Measurements from ENCODE around the gene NEDD4L. TPM values are rescaled to one million over a fixed set of nuclear protein-coding genes. Genes with fewer than 3 reads are reported as not detected.

NEDD4L gene
- polyA plus RNA-seq, 3 donors, result 117 to 129 (median 122) TPM

DNA sequence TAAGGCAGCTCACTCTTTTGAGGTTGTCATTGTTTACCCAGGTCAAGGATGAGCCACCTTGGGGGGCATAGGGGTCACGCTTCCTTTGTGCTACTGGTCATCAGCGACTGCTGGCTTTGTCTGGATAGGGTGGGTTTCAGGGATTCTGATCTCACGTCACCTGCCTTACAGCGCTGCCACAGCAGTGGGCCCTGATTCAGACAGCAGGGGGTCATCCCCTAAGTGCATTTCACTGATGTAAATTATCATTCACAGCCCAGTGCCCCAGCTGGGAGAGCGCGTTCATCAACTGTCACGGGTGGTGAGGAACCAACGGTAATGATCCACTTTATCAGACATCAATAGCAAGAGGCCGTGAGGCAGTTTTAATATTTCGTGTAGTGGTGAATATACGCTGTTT is 291.2 kb downstream of the NEDD4L start:
- no peak for DNase-seq (ENCODE audit: low read depth in 3 of 3, low spot score in 2 of 3)

DNA sequence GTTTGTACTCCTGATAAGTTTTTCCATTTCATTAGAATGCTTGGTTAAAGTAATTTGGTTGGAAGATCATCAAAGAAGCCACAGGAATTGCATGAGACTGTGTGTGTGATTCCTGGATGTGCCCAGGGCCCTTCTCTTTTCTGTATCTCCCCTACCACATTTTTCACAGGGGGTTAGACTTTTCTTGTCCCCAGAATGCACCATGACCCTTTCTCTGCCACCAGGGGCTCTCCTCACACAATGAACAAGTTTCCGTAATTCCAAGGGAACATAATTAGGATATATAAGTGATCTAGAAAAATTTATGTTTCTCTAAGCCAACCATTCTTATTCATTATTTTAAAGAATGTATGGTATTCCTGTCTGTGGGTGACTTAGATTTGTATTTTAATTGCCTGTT is 291.8 kb downstream of the NEDD4L start:
- DNase-seq (ENCODE audit: low read depth in 3 of 3, low spot score in 2 of 3), result no peak

DNA sequence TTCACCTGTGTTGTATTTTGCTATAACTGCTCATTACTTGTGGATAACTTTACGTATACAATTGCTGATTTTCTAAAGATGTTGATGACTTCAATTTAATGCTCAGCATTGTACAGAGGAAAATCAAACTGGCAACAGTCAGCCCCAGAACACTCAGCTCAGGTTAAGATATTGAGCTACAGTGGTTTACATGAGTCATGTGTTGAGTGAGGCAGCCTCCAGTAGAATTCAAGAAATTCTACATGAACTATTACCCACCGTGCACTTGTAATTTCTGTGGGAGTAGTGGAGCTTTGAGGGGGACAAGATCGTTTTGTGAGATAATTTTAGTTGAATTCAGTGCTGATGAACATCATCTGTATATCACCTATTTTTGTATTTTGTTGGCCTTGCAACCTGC is 292.6 kb downstream of the NEDD4L start:
- no peak for DNase-seq (ENCODE audit: low read depth in 3 of 3, low spot score in 2 of 3)

DNA sequence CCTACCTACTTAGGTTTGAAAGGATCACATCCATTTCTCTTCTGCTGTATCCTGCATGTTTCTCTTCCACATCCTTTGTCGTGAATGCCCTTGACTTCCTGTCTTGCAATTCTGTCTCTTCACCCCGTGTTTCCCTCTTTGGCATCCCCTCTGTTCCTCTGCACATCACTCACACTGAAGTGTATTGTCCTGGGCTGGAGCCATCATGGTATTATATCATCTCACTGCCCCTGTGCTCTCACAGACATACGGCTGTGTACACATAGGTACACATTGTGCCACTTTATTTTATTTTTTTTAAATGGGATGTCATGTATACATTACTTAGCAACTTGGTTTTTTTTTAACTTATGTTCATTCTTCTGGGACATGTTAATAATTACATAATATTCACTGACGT is 293.3 kb downstream of the NEDD4L start:
- no peak for DNase-seq (ENCODE audit: low read depth in 3 of 3, low spot score in 2 of 3)

DNA sequence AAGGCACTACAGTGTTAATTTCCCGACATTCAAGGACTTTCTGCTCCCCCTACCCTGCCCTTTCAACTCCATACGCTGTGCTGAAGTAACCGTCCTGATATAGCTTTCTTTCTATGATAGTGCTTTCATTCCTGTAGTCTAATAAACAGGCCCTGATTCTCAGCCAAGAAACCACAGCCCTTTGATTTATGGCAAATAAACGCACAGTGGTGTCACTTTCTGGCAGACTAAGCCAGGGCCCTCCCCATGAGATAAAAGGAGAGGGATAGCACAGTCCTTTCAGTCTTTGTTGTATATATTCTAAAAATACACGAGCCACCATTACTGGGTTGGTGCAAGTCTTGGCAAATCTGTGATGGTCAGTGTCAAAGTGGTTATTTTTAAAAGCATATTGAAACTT is 293.7 kb downstream of the NEDD4L start:
- DNase-seq (ENCODE audit: low read depth in 3 of 3, low spot score in 2 of 3), result no peak

DNA sequence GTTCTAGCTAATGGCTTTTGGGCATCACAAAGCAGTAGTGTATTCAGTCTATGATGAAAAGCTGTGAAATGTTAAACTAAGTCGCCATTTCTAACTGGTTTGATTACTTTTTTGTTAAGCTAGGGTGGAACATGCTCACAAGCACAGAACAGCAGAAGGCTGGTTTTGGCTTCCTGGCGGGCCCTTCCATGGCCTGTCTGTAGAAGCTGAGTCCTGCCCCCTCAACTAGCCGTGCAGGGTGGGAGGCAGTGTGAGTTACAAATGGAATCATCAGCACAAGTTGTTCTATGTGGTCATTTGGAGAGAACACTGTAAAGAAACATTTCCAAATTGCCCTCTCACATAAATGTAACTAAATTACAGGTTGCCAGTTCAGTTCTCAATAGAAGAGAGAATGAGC is 294.1 kb downstream of the NEDD4L start:
- DNase-seq (ENCODE audit: low read depth in 3 of 3, low spot score in 2 of 3), result no peak

DNA sequence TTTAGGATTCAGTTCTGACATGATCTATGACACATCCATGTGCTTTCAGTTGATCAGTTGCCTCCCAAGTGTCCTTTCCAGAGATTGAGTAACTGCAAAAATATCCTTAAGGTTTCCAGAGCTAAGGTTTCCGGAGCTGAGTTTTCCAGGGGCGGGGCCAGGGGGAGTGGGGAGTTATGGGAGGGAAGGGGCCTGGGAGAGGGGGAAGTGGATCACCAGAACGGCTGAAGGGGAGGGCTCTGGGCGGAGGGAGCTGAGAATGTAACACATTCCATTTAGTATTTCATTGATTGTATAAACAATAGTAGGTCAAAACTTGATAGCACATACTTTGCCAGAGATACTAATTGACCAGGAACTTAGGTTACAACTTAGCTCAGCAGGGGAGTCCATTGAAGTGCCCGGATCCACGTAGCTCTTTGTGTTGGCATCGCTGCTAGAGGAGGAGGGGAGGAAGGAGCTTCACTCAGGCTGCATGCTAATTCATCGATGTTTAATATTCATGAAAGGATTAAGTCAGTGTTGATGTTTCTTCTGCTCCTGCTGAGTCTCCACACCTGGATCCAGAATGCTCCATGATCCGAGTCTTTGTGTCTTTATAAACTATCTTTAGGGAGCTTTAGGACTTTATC is 295.1 kb downstream of the NEDD4L start:
- DNase-seq (ENCODE audit: low read depth in 3 of 3, low spot score in 2 of 3), result no peak

DNA sequence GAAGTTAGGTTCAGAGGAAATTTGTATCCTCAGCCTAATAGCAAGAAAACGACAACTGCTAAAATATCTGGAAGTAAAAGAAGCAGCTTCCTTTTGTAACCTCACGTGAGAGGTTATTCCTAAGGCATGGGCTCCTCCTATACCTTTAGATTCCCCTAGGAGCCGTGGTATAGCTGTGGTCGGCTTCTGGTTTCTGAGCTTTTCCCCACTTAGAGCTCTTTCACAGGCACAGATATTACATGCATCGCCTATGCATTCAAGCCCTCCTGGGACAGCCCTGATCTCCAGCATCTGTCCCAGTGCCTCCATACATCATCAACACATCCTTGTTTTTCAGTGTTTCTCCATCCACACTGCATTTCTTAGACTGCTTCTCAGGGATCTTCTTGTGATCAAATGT is 295.9 kb downstream of the NEDD4L start:
- DNase-seq (ENCODE audit: low read depth in 3 of 3, low spot score in 2 of 3), result no peak

DNA sequence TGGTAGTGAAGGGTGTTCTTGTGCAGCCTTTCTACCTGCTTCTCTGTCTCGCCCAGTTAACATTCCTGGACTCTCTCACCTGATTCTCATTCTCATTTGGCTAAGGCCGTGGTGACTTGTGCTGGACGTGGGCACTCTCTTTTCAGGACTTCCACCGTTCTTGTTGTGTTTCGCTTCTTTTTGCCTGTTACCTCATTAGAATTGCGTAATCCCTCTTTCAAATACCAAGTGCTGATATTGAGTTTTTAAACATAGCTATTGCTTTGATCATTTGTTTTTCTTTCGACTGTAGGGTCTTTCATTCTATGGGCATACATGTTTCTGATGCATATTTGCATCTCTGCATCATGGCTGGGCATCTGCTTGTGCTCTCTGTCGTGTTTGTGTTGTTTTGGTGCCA is 297.9 kb downstream of the NEDD4L start:
- DNase-seq (ENCODE audit: low read depth in 3 of 3, low spot score in 2 of 3), result no peak

DNA sequence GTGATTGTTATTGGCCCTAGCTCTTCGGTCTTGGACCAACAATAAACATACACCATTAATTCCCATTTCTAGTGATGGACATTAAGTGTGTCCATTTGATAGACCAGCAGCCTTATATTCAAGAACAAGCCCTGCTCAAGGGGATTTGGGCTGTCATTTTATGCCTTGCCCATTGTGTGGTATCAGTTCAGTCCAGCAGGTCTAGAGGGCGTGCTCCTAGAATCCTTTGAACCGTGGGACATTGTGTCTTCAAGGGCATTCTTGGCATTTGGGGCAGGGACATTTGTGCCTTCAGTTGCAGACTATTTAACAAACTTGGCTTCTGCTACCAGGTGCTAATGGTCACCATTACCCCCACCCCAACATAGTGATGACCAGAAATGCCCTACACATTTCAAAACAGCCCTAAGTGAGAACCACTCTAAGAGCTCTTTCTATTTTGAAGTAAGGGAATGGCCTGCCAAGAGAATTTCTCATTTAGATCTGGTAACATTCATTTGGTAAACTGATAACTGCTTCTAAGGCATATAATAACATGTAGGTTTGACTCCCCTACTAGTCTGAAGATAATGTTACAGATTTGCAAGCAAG is 300.1 kb downstream of the NEDD4L start:
- no peak for DNase-seq (ENCODE audit: low read depth in 3 of 3, low spot score in 2 of 3)

DNA sequence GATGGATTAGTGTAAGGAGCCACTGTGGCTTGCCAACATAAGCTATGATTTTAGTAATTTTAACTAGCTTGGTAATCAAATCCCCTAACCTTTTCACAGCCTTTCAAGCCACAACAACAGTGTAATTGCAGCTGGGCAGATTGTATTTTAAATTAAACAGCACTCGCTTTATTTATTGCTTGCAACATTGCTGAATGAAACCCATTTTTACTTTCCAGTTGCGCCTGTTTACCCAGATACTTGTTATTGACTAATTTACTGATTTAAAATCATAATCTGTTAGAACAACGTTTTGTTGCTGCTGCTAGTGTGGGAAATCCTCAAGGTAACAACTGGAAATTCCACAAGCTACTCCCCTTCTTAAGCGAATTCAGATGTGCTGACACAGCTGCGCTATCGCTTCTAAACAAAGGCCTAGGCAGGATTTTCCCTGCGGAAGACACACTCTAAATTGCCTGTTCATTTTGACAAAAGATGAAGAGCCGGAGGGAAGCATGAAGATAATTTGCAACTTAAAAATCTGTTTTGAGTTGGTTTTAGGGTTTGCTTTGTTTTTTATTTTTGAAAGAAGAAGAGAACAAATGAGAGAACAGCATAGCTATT is 300.9 kb downstream of the NEDD4L start:
- no peak for DNase-seq (ENCODE audit: low read depth in 3 of 3, low spot score in 2 of 3)

DNA sequence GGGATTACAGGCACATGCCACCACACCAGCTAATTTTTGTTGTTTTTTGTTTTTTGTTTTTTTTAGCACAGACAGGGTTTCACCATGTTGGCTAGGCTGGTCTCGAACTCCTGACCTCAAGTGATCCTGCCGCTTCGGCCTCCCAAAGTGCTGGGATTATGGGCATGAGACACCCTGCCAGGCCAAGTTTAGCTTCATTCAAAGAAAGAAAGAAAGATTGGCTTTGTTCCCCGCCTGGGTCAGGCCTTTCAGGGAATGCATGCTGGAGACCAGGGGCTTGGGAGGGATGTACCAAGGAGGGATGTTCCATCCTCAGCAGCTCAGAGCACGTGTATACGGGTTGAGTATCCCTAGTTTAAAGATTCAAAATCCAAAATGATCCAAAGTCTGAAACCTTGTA is 301.8 kb downstream of the NEDD4L start:
- no peak for DNase-seq (ENCODE audit: low read depth in 3 of 3, low spot score in 2 of 3)

DNA sequence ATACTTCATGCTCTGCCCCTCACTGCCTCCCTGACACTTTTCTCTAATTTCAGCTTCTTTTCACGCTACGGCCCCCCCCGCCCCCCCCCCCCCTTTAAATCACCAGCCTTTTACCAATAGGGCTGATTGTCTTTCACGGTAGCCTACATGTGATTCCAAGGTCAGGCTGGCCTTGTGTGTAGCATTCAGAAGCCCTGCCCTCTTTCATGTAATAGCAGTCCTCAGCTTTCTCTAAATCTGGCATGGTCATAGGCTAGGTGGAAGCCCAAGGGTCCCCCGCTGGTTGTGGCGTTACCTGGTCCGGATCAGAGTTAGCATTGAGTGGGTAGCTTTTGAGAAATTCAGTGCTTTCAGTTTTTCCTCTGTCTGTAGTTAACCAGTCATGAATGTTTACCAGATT is 303.1 kb downstream of the NEDD4L start:
- no peak for DNase-seq (ENCODE audit: low read depth in 3 of 3, low spot score in 2 of 3)

DNA sequence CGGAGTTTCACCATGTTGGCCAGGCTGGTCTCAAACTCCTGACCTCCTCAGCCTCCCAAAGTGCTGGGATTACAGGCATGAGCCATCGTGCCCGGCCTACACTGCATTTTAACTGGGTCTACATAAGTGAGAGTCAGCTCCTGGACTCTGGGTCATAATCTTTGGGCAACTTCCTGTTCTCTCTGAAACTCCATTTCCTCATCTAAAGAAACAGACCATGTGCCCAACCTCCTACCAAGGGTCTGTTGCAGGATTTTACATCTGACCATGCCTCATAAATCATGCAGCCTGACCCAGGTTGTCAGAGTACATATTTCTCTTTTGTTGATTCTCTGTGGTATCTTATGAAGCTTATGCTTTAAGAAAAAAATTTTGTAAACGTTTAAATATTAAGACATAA is 304.5 kb downstream of the NEDD4L start:
- DNase-seq (ENCODE audit: low read depth in 3 of 3, low spot score in 2 of 3), result no peak

DNA sequence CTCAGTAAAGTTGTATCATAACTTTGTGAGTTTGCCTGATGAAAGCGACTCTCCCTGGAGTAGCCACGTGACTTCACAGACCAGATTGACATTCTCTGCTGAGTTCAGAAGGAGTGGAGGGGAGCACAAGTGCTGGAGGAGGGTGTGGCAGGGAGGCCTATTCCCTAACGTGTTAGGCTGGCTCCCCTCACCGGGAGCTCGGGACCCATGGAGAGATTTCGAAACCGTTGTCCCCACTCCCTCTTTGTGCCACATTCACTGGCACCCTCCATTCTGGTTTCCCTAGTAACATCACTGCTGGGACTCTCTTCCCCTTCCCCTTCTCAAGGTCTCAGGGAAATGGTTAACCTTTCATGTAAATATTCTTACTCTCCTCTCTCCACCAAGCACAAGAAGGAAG is 304.9 kb downstream of the NEDD4L start:
- no peak for DNase-seq (ENCODE audit: low read depth in 3 of 3, low spot score in 2 of 3)

DNA sequence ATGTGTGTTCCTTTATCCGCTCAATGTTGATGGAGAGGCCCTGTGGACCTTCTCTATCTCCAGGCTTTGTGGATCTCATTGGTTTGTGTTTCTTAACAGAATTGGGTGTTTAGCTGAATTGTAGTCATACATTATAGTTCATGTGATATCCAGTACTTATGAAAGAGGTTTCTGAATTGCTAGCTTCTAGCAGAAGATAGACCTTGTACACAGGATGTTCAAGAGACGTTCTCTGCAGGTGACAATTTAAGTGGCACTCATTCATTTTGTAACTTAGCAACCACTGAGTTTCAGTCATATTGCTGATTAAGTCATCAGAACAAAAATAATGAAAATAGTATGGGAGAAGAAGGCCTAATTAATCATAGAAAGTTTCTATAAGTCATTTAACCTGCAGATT is 305.6 kb downstream of the NEDD4L start:
- DNase-seq (ENCODE audit: low read depth in 3 of 3, low spot score in 2 of 3), result no peak

DNA sequence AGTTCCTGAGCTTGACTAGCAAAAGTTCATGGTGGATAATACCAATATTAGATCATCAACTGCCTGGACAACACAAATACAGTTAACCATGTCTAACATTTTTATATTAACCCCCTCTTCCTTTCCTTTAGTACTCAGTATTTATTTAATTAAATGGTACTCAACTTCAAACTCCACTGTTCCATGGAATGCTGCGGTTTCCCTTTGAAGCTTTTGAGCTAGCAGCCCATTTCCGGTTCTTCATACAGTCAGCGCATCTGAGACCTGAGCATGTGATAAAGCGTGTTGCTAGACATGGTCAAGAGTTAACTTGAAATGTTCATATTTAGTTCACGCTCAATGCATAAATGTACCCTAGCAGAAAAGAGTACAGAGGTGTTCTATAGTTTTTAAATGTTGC is 306.5 kb downstream of the NEDD4L start:
- no peak for DNase-seq (ENCODE audit: low read depth in 3 of 3, low spot score in 2 of 3)

DNA sequence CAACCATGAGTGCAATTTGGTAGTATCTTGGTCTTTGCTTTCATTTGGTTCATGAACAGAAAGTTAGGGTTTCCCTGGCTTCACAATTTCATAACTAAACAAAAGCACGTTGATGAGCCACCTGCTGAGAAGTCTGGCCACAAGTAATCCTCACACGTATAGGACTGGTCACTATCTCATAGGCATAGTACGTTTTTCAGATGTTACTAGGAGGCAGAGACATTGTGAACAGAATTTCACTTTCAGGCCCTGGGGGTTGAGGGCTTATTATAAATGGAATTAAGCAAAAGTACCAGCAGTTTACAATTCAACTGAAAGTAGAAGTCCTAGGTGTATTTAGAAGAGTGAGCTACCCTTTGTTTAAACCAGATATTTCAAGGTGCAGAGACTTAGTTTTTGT is 307.8 kb downstream of the NEDD4L start:
- no peak for DNase-seq (ENCODE audit: low read depth in 3 of 3, low spot score in 2 of 3)

DNA sequence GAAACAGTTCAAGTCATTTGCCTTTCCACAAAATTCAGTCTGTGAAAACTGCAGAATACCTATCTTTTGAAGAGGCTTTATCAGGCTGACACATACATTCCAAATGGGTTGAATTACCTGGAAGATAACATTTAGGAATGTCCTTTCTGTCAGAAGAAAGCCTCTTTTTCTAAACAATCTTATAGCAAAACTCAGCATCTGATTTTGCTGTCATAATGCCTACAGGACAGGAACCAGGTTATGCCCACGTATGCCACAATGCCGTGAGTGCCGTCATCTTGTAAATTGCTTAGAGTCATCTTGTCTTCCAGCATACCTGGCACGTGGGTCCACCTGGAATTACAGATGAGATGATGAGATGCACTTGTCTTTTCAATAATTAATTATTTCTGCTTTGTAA is 309.6 kb downstream of the NEDD4L start:
- DNase-seq (ENCODE audit: low read depth in 3 of 3, low spot score in 2 of 3), result no peak

DNA sequence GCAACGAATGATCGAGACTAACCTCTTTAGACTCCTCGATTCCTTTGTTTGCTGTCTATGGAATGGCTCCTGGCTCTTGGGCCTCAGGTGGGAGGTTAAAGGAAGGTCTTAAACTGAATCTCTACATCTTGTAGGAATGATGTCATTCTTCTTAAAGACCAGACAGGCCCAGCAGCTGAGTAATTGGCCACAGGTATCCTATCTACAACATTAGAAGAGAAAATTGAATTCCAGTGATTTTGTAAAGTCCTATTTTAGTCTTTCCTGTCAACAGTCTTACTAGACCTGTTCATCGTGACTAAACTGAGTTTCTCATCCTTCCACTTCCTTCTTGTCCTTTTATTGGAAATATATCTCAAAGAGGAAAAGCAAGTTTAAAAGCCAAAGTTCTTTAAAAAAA is 310.0 kb downstream of the NEDD4L start:
- no peak for DNase-seq (ENCODE audit: low read depth in 3 of 3, low spot score in 2 of 3)

DNA sequence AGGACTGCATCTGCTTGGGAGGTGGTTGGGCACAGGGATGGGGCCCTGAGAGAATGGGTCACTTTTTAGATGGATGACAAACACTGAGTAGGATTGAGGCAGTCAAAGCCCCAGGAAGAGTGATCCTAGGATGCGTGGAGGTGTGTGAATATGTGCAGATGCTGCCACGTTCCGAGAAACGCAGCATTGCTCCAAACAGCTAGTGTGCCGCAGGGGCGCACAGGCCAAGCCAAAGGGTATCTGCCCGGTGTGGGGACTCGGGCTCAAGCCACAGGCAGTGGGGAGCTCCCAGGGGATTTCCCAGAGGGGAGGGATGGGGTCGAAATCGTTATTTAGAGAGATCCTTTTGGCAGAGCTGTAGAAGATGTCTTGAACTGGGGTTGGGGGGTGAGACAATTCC is 310.8 kb downstream of the NEDD4L start:
- no peak for DNase-seq (ENCODE audit: low read depth in 3 of 3, low spot score in 2 of 3)

DNA sequence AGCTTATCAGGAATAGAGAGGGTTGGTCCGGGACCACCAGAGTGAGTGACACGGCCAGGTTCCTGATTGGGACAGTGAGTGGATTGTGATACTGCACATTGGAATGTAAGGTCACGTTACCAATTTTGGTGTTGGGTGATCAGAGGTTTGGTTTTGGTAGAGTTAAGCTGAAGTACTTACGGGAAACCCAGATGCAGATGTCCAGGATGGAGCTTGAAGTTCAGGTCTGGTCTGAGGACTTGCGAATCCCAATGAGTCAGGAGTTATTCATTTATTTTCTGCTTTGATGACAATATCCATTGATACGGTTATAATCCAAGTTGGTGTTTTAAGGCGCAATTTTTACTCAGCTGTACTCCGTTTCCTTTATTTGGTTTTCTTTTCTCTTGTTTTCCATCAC is 311.2 kb downstream of the NEDD4L start:
- DNase-seq (ENCODE audit: low read depth in 3 of 3, low spot score in 2 of 3), result no peak

DNA sequence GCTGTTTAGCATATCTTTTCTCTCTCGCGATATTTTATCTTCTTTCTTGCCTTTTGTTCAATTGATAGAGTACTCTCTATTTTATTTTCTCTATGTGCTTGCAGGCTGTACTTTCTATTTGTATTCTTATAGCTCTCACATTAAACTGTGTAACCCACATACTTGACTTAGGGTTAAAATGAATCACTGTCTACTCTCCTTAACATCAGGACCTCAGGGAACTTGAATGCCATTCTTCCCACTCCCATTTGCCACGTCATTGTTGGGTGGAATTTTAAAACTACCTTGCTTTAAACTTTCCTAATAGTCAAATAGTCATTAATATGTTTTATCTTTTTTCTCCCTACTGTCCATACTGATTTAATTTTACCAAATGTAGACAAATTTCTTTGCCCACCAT is 315.2 kb downstream of the NEDD4L start:
- no peak for DNase-seq (ENCODE audit: low read depth in 3 of 3, low spot score in 2 of 3)

Measured in right renal cortex interstitium (tissue), 3 donors.